ENCODE data around the gene BORCS6. TPM values are rescaled to one million over a fixed set of nuclear protein-coding genes. Genes with fewer than 3 reads are reported as not detected.

The BORCS6 gene
- total RNA-seq, 1 experiment from 2014 or later: 9.3 TPM

DNA sequence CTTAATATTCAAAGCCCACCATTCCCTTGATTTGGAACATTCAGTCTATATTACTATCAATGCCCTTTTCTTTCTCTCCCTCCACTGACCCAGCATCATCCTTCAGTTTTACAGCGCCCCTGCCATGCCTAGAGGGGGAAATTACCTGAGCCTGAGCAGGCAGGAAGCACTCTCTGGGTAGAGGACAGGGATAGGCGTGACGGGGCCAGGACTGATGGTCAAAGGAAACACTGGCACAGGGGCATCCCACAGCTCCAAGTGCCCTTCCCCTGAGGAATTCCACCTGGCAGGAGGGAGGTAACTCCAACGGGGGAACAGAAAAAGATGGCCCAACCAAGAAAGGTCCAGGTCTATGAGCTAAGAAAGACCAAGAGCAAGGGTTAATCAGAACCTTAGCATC, 47.9 kb upstream of the BORCS6 start:
- H3K4me3 ChIP-seq (ENCODE audit: low read depth in 2 of 2, low read length in 2 of 2): no peak overlapping the region
- in situ Hi-C loops (cut with HindIII; ENCODE audit: low pct_unique_long_range_greater_than_20kb, low sequenced_read_pairs): no loop called here
- ChIA-PET POLR2A (no interaction called here), CTCF (no interaction called here)
- no peaks in the 10 kb centered on the region for H3K4me1 ChIP-seq (ENCODE audit: control insufficient read depth, insufficient read depth, low read length)
- DNase-seq (ENCODE audit: low read depth, low spot score): no peak
- no peaks in the 10 kb centered on the region for H3K9me3 ChIP-seq (ENCODE audit: control insufficient read depth, insufficient read depth, low read depth, low read length)
- TF ChIP-seq TCF7L2 (IDR thresholded peaks at IDR 0.05; ENCODE audit: low read depth, low read length) (no peak), POLR2AphosphoS5 (IDR thresholded peaks at IDR 0.05; ENCODE audit: low read depth, low read length) (no peak), SIN3A (IDR thresholded peaks at IDR 0.05; ENCODE audit: borderline replicate concordance, insufficient read depth, low read depth, low read length) (no peak)
- TF ChIP-seq, protein P1, sequence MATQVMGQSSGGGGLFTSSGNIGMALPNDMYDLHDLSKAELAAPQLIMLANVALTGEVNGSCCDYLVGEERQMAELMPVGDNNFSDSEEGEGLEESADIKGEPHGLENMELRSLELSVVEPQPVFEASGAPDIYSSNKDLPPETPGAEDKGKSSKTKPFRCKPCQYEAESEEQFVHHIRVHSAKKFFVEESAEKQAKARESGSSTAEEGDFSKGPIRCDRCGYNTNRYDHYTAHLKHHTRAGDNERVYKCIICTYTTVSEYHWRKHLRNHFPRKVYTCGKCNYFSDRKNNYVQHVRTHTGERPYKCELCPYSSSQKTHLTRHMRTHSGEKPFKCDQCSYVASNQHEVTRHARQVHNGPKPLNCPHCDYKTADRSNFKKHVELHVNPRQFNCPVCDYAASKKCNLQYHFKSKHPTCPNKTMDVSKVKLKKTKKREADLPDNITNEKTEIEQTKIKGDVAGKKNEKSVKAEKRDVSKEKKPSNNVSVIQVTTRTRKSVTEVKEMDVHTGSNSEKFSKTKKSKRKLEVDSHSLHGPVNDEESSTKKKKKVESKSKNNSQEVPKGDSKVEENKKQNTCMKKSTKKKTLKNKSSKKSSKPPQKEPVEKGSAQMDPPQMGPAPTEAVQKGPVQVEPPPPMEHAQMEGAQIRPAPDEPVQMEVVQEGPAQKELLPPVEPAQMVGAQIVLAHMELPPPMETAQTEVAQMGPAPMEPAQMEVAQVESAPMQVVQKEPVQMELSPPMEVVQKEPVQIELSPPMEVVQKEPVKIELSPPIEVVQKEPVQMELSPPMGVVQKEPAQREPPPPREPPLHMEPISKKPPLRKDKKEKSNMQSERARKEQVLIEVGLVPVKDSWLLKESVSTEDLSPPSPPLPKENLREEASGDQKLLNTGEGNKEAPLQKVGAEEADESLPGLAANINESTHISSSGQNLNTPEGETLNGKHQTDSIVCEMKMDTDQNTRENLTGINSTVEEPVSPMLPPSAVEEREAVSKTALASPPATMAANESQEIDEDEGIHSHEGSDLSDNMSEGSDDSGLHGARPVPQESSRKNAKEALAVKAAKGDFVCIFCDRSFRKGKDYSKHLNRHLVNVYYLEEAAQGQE (IDR thresholded peaks at IDR 0.05; ENCODE audit: insufficient read depth in 1 of 2, low read depth in 2 of 2, low read length in 1 of 2): no peak
- TF ChIP-seq, protein P2, sequence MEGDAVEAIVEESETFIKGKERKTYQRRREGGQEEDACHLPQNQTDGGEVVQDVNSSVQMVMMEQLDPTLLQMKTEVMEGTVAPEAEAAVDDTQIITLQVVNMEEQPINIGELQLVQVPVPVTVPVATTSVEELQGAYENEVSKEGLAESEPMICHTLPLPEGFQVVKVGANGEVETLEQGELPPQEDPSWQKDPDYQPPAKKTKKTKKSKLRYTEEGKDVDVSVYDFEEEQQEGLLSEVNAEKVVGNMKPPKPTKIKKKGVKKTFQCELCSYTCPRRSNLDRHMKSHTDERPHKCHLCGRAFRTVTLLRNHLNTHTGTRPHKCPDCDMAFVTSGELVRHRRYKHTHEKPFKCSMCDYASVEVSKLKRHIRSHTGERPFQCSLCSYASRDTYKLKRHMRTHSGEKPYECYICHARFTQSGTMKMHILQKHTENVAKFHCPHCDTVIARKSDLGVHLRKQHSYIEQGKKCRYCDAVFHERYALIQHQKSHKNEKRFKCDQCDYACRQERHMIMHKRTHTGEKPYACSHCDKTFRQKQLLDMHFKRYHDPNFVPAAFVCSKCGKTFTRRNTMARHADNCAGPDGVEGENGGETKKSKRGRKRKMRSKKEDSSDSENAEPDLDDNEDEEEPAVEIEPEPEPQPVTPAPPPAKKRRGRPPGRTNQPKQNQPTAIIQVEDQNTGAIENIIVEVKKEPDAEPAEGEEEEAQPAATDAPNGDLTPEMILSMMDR (IDR thresholded peaks at IDR 0.05): no peak
- ATAC-seq: no peak
- H3K36me3 ChIP-seq (ENCODE audit: control insufficient read depth, insufficient read depth, low read length): peaks cover 8% of the 10 kb centered on the region; the same call in 1 of the 2 replicates
- no TSS peak for BruUV-seq (replicated peaks)
- no peak overlapping the region for H3K27ac ChIP-seq (ENCODE audit: low read length)
- no peaks in the 10 kb centered on the region for H3K27me3 ChIP-seq (ENCODE audit: control insufficient read depth, insufficient read depth, low read length)
- intact Hi-C loops (cut with micrococcal nuclease; ENCODE audit: unreplicated experiment): no loop called here

DNA sequence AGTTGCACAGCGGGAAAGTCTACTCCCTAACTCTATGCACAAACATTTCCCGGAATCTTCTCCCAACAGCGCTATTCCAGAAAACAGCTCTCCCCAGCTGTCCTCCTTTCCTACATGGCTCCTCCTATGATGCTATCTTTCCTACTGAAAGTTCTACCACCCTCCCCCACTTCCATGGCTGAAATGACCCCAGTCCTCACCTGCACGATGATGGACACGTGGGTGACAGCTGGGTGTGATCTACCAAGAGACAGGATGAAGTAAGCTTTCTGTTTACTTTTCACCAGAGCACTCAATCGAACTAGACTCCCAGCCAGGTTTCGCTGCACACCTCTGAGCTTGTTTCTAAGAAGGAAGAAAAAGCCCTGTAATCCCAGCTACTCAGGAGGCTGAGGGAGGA, 47.2 kb upstream of the BORCS6 start:
- in situ Hi-C loops (cut with HindIII; ENCODE audit: low pct_unique_long_range_greater_than_20kb, low sequenced_read_pairs) (no loop called here), intact Hi-C loops (cut with micrococcal nuclease; ENCODE audit: unreplicated experiment) (no loop called here)
- Histone ChIP-seq H3K4me3 (ENCODE audit: low read depth in 2 of 2, low read length in 2 of 2) (no peak overlapping the region), H3K9me3 (ENCODE audit: control insufficient read depth, insufficient read depth, low read depth, low read length) (no peaks in the 10 kb centered on the region), H3K4me1 (ENCODE audit: control insufficient read depth, insufficient read depth, low read length) (no peaks in the 10 kb centered on the region), H3K36me3 (ENCODE audit: control insufficient read depth, insufficient read depth, low read length) (peaks cover 9% of the 10 kb centered on the region; the same call in 1 of the 2 replicates), H3K27ac (ENCODE audit: low read length) (no peak overlapping the region), H3K27me3 (ENCODE audit: control insufficient read depth, insufficient read depth, low read length) (no peaks in the 10 kb centered on the region)
- TF ChIP-seq TCF7L2 (IDR thresholded peaks at IDR 0.05; ENCODE audit: low read depth, low read length) (no peak), POLR2AphosphoS5 (IDR thresholded peaks at IDR 0.05; ENCODE audit: low read depth, low read length) (no peak), SIN3A (IDR thresholded peaks at IDR 0.05; ENCODE audit: borderline replicate concordance, insufficient read depth, low read depth, low read length) (no peak)
- TF ChIP-seq, protein P1 (IDR thresholded peaks at IDR 0.05; ENCODE audit: insufficient read depth in 1 of 2, low read depth in 2 of 2, low read length in 1 of 2): no peak
- TF ChIP-seq, protein P2 (IDR thresholded peaks at IDR 0.05): no peak
- ChIA-PET CTCF (no interaction called here), POLR2A (no interaction called here)
- BruUV-seq (replicated peaks): no TSS peak
- no peak for ATAC-seq
- DNase-seq (ENCODE audit: low read depth, low spot score): no peak

Measured in Panc1 (cell line).